Esophagus muscularis mucosa (tissue), 4 donors: ENCODE measurements around the gene GALNS. TPM values are rescaled to one million over a fixed set of nuclear protein-coding genes. Genes with fewer than 3 reads are reported as not detected.

Experiments used
- DNase-seq: peaks from one replicate; pipeline ENCODE4 v3.0.0-alpha.2; 2017; ENCODE audit errors: extremely low spot score
- H3K27ac ChIP-seq, 4 donors: fragments of 200-600 bp; sonication (generic); replicated peaks in 1 of 4; 1 replicate in 3 of 4; 2 replicates in 1 of 4; pipeline ENCODE4 v1.5.1; 2016 to 2019; ENCODE audit warnings: mild to moderate bottlenecking in 1 of 4
- H3K27me3 ChIP-seq, 4 donors: fragments of 200-600 bp; sonication (generic); one replicate each; pipeline versions ENCODE4 v1.5.1 to v1.6.0; 2016 to 2019
- H3K36me3 ChIP-seq, 4 donors: fragments of 200-600 bp; sonication (generic); one replicate each; pipeline ENCODE4 v1.5.1; 2016 to 2019
- H3K4me1 ChIP-seq, 4 donors: fragments of 200-600 bp; sonication (generic); one replicate each; pipeline ENCODE4 v1.5.1; 2016 to 2019
- H3K4me3 ChIP-seq, 4 donors: fragments of 200-600 bp; sonication (generic); 1 replicate in 2 of 4; 2 replicates in 2 of 4; pipeline ENCODE4 v1.5.1; 2016 to 2019; ENCODE audit warnings: mild to moderate bottlenecking in 4 of 4, moderate library complexity in 1 of 4
- H3K9me3 ChIP-seq, 4 donors: fragments of 200-600 bp; sonication (generic); 1 replicate in 3 of 4; 2 replicates in 1 of 4; pipeline ENCODE4 v1.5.1; 2016 to 2019
- CTCF ChIP-seq, 3 experiments: fragments of 200-600 bp in 2 of 3; fragments of 450-650 bp in 1 of 3; sonication (generic) in 2 of 3; IDR thresholded peaks; one replicate each; pipeline ENCODE4 v1.5.1; 2017 to 2019; ENCODE audit warnings: antibody characterized with exemption in 3 of 3, mild to moderate bottlenecking in 2 of 3, moderate library complexity in 1 of 3
- EP300 ChIP-seq: sonication (generic); formaldehyde crosslinking; IDR thresholded peaks from one replicate; pipeline ENCODE4 v1.6.1; 2017; ENCODE audit warnings: antibody characterized with exemption
- POLR2A ChIP-seq: fragments of 450-650 bp; IDR thresholded peaks from one replicate; pipeline ENCODE4 v1.6.1; 2017; ENCODE audit warnings: antibody characterized with exemption, moderate library complexity, mild to moderate bottlenecking, low read depth
- POLR2AphosphoS5 ChIP-seq, 2 donors: sonication (generic); formaldehyde crosslinking; IDR thresholded peaks; one replicate each; pipeline ENCODE4 v1.6.1; 2017; ENCODE audit warnings: antibody characterized with exemption in 2 of 2
- WGBS: methylation state at CpG from one replicate; pipeline ENCODE4 v1.1.5; 2018; 5-methylcytosine and 5-hydroxymethylcytosine counted together
- intact Hi-C: fragments of 100-400 bp; cut with DNase I; formaldehyde crosslinking; loops from one replicate; pipeline ENCODE4 v1.15.1; 2023
- total RNA-seq, 4 donors: library from RNA; depleted of rRNA; stranded (reverse); fragments of >200 nt; gene quantifications; one replicate each; pipeline versions ENCODE4 v1.1.0 to v1.2.1, GENCODE V29; 2016

Gene GALNS
- total RNA-seq: 10 to 100 TPM in 3 of 4 donors, 1 to 10 TPM in 1; 9.5 to 19.1 (median 11.0) TPM

- WGBS: under 1% methylated on average over 49 of the region's 87 CpGs
Observed at GRCh38 chr16:88856828-88857727, at the start of gene GALNS, which contains the start of gene TRAPPC2L. TSS of gene GALNS (minus strand) at chr16:88856947. CDS start at chr16:88856877, 70 bp downstream. TSS of gene TRAPPC2L (plus strand) at chr16:88857127. CDS start at chr16:88857151, 24 bp downstream.

GRCh38 chr16:88906020-88906419, 49.3 kb upstream of the GALNS start:
- intact Hi-C loops: no loop called here

More at GRCh38 chr16:88856828-88857727, at the start of gene GALNS, which contains the start of gene TRAPPC2L:
- Histone ChIP-seq H3K4me1 (peaks cover 23 to 49% (median 43%) of the 10 kb centered on the region in 4 donors), H3K4me3 (peak within 1 kb of the TSS; percentile 81 to 99 (median 87)), H3K36me3 (peaks cover 21 to 48% (median 37%) of the 10 kb centered on the region in 4 donors), H3K9me3 (no peaks in the 10 kb centered on the region), H3K27me3 (no peaks in the 10 kb centered on the region), H3K27ac (peak within 1 kb of the TSS; percentile 79 to 88 (median 82))
- TF ChIP-seq POLR2A: no peak
- peak; percentile 92 to 94 for TF ChIP-seq POLR2AphosphoS5 (IDR thresholded peaks at IDR 0.05)
- DNase-seq: peak; percentile 100
- intact Hi-C loops: loop anchor here (2.0 to 5.0 kb wide), 2 partner anchors 44 to 110 kb away; no protein-coding TSS in a partner anchor

GRCh38 chr16:88905563-88905962, 48.8 kb upstream of the GALNS start:
- WGBS: 42% methylated on average over 3 of the region's 13 CpGs
- intact Hi-C loops: no loop called here

More at GRCh38 chr16:88906020-88906419, 49.3 kb upstream of the GALNS start:
- Histone ChIP-seq H3K4me3 (no peak overlapping the region), H3K4me1 (peaks cover 3 to 30% (median 13%) of the 10 kb centered on the region in 4 donors), H3K27me3 (peaks cover 0 to 46% (median 0%) of the 10 kb centered on the region in 4 donors), H3K27ac (no peak overlapping the region), H3K9me3 (no peaks in the 10 kb centered on the region), H3K36me3 (peaks cover 0 to 7% (median 1%) of the 10 kb centered on the region in 4 donors)
- 86% methylated on average over 15 of the region's 16 CpGs for WGBS
- no peak for TF ChIP-seq EP300
- TF ChIP-seq CTCF (IDR thresholded peaks at IDR 0.05): no peak
- TF ChIP-seq POLR2AphosphoS5 (IDR thresholded peaks at IDR 0.05): no peak
- no peak for TF ChIP-seq POLR2A
- no peak for DNase-seq

GRCh38 chr16:88904676-88905365, 48.1 kb upstream of the GALNS start:
- TF ChIP-seq EP300: no peak
- no peak for TF ChIP-seq POLR2AphosphoS5 (IDR thresholded peaks at IDR 0.05)
- no peak for TF ChIP-seq CTCF (IDR thresholded peaks at IDR 0.05)
- no peak for TF ChIP-seq POLR2A
- 80% methylated on average over 16 of the region's 21 CpGs for WGBS
- Histone ChIP-seq H3K4me1 (peaks cover 0 to 26% (median 8%) of the 10 kb centered on the region in 4 donors), H3K9me3 (no peaks in the 10 kb centered on the region), H3K4me3 (no peak overlapping the region), H3K27ac (no peak overlapping the region), H3K27me3 (peaks cover 0 to 35% (median 0%) of the 10 kb centered on the region in 4 donors), H3K36me3 (peaks cover 0 to 19% (median 10%) of the 10 kb centered on the region in 4 donors)
- intact Hi-C loops: no loop called here
- DNase-seq: no peak

More at GRCh38 chr16:88905563-88905962, 48.8 kb upstream of the GALNS start:
- no peak for DNase-seq
- Histone ChIP-seq H3K27ac (no peak overlapping the region), H3K27me3 (peaks cover 0 to 42% (median 0%) of the 10 kb centered on the region in 4 donors), H3K4me1 (peaks cover 0 to 26% (median 10%) of the 10 kb centered on the region in 4 donors), H3K4me3 (no peak overlapping the region), H3K9me3 (no peaks in the 10 kb centered on the region), H3K36me3 (peaks cover 0 to 11% (median 6%) of the 10 kb centered on the region in 4 donors)
- TF ChIP-seq POLR2A (no peak), POLR2AphosphoS5 (IDR thresholded peaks at IDR 0.05) (no peak), EP300 (no peak), CTCF (IDR thresholded peaks at IDR 0.05) (no peak)
